NCI-H510A treated with DMSO at 0.1 percent for 48 hours (cell line): ENCODE results near the gene RBFOX2.
"Not testable (repeated sequence)": the region's sequence is repeated elsewhere in the genome, so short reads cannot be mapped to it uniquely, and the experiment has no call there.

Source experiments
- DNase-seq: peaks from one replicate; lab custom pipeline; 2025; lab: John Stamatoyannopoulos, UW

RBFOX2 gene

DNA sequence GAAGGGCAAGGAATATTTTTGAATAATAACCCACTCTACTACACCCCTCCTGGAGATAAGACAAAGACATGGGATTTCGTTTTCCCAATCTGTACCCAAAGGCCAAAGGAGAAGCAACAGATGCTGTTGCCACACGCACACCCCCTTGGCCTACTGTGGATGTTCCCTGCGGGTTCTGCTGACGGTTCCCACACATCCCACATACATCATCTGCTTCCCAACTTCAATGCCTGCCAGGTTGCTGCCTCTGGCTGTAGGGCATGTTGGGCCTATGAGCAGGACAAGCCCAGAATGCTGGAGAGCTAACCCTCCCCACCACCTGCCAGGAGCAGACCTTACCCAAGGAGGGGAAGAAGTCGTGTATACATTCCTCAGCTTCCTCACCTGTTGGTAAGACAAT lies 13.6 kb upstream of the RBFOX2 start:
- DNase-seq = no peak

DNA sequence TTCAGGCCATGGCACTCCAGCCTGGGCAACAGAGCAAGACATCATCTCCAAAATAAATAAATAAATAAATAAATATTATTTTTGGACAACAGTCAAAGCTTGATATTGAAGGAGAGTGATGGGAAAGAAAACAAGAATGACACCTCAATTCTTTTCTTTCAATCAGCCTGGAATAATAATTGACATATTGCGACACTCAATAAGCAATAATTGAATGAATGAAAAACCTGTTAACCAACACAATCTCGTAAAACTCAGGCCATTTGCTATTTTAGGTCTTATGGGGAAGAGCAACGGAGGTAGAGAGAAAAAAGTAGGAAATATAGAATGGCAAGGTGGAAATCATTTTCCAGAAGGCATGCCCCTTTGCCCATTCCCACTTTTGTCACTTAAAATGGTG lies 10.5 kb upstream of the RBFOX2 start:
- DNase-seq = no peak

DNA sequence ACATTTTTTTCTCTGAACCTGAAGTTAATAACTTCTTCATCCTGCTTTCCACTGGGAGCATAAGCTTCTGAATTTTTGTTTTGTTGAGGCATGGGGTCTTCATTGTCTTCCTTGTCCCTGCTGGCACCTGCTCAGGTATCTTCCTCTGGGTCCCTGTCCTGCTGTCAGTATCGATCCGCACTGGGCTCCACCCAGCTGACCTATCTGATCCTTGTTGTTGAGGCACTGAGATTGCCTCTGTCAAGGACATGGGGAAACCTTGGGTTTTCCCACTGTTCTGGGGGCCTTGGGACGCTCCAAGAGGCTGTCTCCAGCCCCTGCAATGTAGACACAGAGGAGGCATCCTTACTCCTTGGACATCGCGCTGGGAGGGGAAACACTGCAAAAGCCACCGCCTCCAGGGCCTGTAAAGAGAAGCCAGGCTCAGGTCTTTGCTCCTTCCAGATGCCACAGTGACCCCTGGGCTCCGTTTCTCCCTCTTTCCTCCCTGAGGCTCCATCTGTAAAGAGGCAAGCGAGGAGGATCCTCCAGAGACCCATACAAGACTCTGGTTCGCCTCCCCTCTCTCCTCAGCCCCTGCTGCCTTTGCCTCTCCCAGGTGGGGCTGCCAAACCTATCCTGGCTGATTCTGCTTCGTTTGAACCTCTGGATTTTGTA lies 8.6 kb upstream of the RBFOX2 start:
- DNase-seq = no peak

DNA sequence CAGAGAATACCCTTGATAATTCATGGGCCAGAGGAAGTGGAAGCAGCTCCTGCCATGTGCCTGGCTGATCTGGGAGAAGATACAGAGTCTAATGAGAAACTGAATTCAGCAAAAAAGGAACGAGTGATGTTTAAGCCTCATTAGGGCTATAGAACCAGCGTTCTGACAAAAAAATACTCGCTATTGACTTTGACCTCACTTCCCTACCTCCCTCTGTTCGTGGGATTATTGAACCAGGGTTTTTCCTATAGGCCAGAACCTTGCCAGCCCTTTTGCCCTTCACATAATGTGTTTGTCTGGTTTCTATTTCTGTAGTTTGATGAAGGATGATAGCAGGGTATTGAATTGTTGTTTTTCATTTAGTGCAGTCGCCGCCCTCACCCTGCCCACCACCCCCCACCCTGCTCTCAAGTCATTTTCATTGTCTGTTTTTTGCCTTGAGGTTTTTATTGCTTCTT lies 7.6 kb upstream of the RBFOX2 start:
- no peak for DNase-seq

DNA sequence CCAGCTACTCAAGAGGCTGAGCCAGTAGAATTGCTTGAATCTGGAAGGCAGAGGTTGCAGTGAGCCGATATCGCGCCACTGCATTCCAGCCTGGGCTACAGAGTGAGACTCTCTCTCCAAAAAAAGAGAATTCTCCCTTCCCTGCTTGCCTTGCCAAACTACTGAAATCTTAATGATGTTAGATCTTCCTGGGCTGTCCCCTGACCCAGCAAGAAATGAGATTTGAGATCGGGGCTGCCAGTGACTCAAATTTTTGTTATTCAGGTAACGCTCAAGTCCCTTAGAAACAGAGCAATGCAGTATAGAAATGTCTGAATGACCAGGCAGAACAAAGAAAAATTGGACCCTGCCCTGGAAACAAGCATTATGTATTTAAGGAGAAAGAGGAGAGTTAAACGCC lies 4.0 kb upstream of the RBFOX2 start:
- no peak for DNase-seq

DNA sequence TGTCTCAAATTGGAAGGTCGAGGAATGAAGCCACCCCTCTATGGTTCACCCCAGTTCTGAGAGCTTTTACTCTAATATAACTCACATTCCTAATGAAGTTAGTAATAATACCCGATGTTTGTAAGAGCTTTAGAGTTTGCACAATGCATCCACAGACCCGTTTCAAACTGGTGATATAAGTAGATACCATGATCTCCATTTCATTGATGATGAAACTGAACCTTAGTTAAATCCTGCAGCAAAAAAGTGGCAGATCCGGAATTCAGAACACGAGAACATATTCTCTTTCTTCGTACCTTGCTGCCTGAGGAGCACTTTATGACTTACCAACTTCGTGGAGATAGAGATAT lies 757 bp upstream of the RBFOX2 start:
- DNase-seq = no peak

DNA sequence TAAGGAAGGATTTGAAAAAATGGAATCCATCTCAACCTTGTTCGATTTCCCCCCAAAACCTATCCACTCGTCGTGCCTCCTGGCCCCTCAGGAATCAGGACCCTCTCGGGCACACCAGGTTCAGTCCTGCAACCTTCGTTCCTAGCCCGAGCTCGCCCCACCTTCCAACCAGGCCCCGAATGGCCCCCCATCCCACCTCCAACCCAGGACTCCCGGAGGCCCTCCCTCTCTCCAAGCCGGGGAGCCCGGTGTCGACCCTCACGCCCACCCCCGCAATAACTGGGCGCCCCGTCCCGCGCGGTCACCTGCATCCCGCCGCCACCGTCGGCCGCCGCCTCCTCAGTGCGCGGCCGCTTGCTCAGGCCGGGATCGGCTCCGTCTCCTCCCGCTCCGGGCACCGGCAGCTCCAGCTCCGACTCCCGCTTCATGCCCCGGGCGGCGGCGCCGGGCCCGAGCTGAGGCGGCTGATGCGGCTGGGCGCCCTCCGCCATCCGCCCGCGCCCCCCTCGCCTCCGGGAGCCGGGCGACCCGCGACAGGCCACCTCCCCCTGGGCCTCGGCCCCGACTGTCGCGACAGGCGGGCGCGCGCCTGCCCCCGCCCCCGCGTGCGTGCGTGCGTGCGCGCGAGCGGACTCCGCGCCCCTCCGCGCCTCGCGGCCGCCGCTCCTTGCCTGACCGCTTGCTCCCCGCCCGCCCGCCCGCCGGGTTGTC lies 534 bp downstream of the RBFOX2 start:
- DNase-seq = no peak

DNA sequence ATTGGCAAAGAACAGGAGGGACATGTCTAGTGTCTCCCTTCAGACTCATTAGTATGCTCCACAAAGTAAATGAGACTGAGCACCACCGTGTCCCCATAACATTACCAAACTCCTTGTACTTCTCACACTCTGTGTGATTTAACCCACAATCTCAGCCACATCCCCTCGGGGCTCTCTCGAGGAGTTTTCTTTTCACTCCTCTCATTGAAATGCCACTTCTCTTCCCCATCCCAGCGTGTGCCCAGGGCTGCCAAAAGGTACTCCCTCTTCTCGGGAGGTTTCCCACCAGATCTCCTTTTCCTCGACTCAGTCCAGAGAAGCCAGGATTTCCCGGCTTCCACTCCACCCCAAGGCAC lies 1.1 kb downstream of the RBFOX2 start:
- no peak for DNase-seq

DNA sequence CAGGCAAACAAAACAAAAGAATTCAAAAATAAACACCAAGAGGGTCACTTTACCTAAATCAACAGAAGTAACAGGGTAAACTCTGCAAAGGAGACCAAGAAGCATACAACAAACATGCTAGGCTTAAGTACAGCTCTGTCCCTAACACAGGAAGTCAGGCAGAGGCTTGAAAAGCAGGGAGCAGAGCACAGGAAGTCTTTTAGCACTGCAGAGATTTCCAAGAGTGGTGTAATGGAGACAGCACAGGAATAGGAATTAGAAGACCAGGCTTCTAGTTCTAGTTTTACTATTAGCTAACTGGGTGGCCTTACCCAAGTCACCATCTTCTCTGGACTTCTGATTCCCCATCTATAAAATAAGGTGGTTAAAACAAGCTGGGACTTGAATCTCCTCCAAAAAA lies 1.9 kb downstream of the RBFOX2 start:
- DNase-seq = no peak

DNA sequence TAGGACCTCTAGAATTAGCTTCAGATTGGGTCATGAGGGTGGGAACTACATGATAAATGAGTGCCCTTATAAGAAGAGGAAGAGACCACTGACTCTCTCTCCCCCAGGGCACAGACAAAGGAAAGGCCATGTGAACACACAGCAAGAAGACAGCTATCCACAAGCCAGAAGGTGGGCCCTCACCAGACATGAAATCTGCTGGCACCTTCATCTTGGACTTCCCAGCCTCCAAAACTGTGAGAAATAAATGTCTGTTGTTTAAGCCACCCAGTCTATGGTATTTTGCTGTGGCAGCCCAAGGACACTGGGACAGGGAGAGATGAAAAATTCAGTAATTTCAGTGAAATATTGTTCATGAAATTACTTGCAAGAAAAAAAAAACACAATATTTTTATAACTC lies 5.9 kb downstream of the RBFOX2 start:
- DNase-seq = no peak

DNA sequence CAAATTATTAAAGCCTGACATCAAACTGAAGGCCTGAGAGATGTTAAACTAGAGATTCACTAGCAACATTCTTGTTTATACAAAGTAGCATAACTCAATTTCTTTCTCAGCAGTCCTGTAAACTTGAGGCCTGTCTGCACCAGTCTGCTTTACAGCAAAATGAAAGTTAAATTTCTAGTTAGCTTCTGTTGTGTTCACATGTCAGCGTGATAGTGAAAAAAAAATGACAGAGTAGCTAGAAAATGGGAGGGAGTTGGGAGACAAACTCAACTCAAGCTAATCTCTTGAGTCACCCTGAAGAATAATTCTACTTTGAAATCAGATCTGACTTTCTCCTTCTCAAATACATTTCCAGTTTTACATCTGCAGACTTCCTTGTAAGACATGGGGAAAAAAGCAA lies 6.5 kb downstream of the RBFOX2 start:
- no peak for DNase-seq

DNA sequence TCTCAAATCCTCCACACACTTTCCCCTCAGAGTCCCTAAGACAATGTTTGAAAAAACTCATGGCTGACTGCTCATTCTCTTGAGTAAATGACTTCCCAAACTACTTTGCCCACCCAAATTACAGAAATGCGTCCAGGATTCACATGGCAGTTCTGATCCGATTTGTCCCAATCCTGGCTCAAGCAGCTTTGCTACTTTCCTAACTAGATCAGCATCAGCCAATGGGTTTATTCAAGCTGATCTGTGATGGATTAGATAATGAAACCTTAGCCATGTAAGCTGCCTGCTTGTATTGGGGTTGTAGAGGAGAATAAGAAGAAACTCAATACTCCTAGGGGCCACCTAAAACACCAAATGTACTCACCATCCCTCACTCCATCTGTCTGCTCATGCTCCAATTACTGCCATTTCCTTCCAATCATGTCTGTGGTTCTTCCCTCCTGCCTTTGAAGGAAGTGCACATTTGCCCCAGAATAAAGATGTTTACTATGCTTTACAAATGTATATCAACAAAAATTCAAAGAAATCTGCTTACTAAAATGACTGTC lies 6.9 kb downstream of the RBFOX2 start:
- no peak for DNase-seq

DNA sequence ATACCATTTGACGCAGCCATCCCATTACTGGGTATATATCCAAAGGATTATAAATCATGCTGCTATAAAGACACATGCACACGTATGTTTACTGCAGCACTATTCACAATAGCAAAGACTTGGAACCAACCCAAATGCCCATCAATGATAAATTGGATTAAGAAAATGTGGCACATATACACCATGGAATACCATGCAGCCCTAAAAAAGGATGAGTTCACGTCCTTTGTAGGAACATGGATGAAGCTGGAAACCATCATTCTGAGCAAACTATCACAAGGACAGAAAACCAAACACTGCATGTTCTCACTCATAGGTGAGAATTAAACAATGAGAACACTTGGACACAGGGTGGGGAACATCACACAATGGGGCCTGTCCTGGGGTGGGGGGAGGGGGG lies 7.8 kb downstream of the RBFOX2 start:
- not testable (repeated sequence) for DNase-seq

DNA sequence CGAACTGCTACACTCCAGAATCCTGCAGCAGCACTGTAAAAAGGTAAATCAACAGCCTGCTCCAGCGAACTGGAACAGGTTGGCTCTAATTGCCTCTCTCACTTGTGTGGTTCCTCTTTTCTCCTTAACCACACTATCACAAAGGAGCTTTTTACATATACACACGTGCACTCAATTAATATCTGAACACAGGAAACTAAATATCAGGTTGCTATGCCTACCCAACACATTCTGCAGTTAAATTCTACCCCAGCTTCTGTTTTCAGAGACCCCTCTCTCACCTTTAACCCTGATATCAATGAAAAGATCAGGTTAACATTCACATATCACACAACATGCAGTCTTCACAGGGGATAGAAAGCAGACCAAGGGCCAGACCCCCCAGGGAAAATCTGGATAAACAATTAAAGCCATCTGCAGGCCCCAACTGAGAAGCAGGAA lies 11.0 kb downstream of the RBFOX2 start:
- DNase-seq = peak; percentile 51

DNA sequence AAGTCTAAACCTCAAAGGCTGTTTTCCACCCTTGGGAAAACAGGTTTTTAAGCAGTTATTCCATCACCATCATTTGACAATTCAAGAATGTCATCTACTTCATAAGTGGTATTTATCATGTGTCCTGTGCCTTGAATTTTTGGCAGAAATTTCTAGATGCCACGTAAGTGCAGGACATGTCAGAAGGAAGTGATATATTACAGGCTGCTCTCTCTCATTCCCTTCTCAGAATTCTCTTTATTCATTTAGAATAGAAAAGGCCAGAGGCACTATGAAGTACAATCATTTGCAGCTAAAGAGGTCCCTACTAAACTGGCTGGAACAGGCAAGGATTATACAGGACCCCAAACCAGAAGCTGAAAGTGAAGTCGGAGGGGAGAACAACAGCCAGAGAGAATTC lies 11.9 kb downstream of the RBFOX2 start:
- DNase-seq = no peak

DNA sequence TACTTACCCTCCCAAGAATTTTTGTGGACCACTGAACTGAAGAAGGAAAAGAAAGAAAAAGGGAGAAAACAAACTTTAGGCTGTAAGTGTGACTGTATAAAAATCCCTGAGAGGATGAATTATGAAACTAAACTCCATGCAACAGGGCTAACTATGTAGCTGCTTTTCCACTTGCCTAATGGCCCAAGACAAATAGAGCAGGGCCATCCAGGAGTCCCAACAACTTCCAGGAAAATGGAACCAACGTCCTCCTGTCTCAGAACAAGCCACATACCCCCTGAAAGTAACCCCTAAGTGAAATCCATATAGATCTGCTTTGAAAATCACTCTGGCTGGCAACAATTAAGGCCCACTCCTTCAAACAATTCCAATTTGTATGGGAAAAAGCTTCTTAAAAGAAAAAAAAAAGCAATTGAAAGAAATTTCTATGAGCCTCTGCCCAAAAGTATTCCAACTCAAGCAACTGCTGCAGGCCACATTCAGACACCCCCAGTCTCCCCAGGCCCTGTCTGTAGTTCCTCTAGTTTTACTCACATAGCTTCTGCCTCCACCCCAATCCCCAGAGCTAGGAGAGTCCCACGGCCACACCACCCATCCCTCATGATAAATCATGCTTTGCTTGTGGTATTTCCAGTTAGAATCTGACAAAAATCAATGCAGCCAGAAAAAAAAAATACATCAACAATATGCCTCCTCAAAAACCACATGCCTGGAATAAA lies 12.7 kb downstream of the RBFOX2 start:
- DNase-seq = no peak

DNA sequence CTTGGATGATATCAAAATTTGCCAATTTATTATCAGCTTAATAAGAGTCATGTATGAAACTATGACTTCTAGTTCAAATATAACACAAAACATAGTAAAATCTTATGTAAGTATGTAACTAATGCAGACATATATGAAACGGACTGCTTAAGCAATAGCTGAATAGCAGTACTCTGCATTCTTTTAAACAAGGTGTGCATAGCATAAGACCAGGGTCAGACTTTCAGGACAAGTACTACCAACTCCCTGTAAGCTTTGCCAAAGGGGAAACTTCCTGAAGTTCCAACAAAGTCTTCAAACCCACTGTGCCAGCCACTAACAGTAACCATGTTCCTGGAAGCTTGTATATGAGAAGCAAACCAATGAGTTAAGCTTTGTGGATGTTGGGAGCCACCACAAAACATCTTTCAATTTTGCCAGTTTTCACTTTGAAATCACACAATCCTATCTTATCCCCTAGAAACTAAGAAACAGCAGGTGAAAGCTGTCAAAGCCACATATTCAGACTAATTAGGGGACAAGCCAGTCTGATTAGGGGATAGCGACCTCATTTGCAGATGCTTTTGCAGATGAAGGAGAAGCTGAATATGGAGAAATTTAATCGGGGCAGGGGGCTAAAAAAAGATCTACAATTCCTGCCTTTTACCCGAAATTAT lies 13.3 kb downstream of the RBFOX2 start:
- no peak for DNase-seq

DNA sequence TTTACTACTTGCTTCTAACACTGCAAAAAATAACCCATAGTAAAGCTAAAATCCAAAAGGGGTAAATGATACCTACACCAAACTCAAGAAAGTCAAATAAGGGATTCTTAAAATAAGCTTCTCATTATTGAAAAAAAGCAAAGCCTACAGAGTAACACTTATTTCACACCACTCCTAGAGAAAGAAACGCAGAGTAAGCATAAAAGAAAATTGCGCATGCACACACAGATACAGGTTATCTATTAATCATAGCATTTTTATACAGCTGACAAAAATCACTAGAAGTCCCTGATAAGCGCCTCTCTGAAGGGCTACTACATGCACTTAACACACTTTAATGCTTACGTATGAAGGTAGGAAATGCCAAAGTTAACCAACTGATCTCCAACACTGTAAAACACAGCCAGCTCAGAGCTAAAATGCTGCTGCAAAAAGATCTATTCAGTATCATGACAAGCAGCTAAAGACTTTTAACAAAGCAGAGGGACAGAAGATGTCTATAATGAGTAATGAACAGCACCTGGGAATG lies 14.0 kb downstream of the RBFOX2 start:
- DNase-seq = no peak

DNA sequence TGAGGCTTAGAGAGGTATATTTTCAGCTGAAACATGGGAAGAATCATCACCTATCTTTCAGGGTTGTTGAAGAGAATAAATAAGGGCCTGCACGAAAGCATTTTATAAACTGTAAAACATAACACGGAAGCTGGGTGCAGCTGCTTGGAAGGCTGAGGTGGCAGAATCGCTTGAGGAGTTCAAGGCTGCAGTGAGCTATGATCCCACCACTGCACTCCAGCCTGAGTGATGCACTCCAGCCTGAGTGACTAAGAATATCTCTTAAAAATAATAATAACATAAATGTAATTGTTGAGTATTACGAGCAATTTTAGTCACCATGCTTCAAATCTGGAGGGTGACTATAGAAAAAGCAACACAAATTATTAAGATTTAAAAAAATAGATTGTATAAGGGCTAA lies 16.3 kb downstream of the RBFOX2 start:
- no peak for DNase-seq

DNA sequence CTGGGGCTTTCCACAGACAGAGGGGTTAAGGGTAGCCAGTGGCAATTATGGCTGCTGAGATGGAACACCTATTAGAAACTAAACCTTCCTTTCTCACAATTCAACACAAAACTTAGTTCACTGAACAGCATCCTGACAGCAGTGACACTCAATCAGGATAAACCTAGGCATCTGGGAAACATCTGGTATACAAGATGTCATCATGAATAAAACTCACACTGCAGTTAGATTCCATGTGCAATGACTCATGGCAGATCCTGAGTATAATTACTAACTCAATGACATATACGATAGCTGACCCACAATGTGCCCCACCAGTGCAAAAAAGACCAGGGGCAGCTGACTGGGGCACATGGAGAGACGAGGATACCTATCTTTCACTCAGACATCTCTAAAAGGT lies 17.7 kb downstream of the RBFOX2 start:
- DNase-seq = no peak

DNA sequence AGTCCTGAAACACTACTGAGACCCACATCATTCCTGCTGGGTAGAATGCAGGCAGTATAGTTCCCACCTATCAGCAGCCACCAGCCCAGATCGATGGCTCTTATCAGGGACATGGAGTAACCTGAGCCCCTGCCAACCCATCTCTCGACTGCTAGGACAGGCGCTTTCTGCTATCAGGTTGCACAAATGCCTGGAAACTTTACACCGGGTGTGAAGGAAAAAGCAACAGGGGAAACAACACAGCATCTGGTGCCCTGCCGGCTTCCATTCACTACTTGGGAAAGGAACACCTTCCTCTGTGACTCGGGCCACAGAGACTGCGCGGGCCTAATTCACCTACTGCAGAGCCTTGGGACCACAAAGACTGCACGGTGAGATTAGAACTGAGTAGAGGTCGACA lies 18.5 kb downstream of the RBFOX2 start:
- peak; percentile 83 for DNase-seq

DNA sequence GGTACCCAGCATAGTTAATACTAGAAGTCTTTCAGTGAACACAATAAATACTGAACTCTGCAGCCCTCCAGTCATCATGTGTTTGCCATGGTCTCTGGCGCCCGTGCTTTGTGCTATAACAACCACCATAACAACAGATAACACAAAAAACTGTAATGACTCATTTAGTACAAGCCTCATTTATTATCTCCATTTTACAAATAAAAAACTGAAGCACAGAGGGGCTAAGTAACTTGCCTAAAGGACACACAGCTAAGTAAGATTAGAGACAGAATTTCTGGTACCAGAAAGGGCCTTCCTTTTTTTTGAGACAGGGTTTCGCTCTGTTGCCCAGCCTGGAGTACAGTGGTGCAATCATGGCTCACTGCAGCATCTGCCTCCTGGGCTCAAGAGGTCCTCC lies 19.5 kb downstream of the RBFOX2 start:
- DNase-seq = no peak
